Osteocyte (in vitro differentiated cells): Measurements from ENCODE around the gene TKFC. TPM values are rescaled to one million over a fixed set of nuclear protein-coding genes. Genes with fewer than 3 reads are reported as not detected.
"Not testable (repeated sequence)": the region's sequence is repeated elsewhere in the genome, so short reads cannot be mapped to it uniquely, and the experiment has no call there.

Source experiments
- DNase-seq: peaks from one replicate; pipeline ENCODE4 v3.0.0; 2021; ENCODE audit warnings: mixed read lengths; ENCODE audit not compliant: unreplicated experiment; ENCODE audit errors: extremely low spot score
- H3K27ac Mint-ChIP-seq: one replicate; pipeline ENCODE4 v1.8.0; 2021; ENCODE audit warnings: mild to moderate bottlenecking, mixed read lengths; ENCODE audit not compliant: unreplicated experiment
- H3K27me3 Mint-ChIP-seq: one replicate; pipeline ENCODE4 v1.8.0; 2021; ENCODE audit warnings: mixed read lengths; ENCODE audit not compliant: unreplicated experiment
- H3K36me3 Mint-ChIP-seq: one replicate; pipeline ENCODE4 v1.8.0; 2021; ENCODE audit warnings: mixed read lengths; ENCODE audit not compliant: unreplicated experiment
- H3K4me1 Mint-ChIP-seq: one replicate; pipeline ENCODE4 v1.8.0; 2021; ENCODE audit warnings: mixed read lengths; ENCODE audit not compliant: unreplicated experiment
- H3K4me3 Mint-ChIP-seq: one replicate; pipeline ENCODE4 v1.8.0; 2021; ENCODE audit warnings: mild to moderate bottlenecking, moderate library complexity, mixed read lengths; ENCODE audit not compliant: unreplicated experiment
- H3K9me3 Mint-ChIP-seq: one replicate; pipeline ENCODE4 v1.8.0; 2021; ENCODE audit warnings: mixed read lengths; ENCODE audit not compliant: unreplicated experiment
- total RNA-seq: library from RNA; stranded (reverse); gene quantifications from 2 replicates; pipeline ENCODE4 v1.2.1, GENCODE V29; 2021
- TF ChIP-seq, protein P1 (sequence below): fragments of 200-600 bp; sonication (generic); IDR thresholded peaks from 2 replicates; pipeline ENCODE4 v1.5.0; 2021; ENCODE audit warnings: antibody characterized with exemption, mild to moderate bottlenecking, moderate library complexity

Gene TKFC
- total RNA-seq, 1 donor from 2014 or later, result 41.7 TPM

DNA sequence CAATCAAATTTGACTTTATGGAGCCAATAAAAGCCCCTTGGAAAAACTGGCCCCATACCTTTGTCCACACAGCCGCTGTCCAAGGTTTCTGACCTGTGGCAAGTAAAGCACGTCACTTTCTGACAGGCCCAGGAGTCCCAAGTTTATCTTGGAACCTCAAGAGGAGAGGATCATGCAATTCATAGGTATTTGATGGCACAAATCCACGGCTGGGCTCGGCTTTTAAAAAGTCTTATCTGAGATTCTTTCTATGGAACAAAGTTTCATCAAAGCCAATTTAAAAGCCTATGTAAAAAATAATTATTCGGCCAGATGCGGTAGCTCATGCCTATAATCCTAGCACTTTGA, 42.7 kb downstream of the TKFC start:
- no peak for DNase-seq
- no peaks in the 10 kb centered on the region for H3K9me3 Mint-ChIP-seq
- no peak overlapping the region for H3K4me3 Mint-ChIP-seq
- H3K36me3 Mint-ChIP-seq, result peaks cover 11% of the 10 kb centered on the region
- TF ChIP-seq, protein P1, sequence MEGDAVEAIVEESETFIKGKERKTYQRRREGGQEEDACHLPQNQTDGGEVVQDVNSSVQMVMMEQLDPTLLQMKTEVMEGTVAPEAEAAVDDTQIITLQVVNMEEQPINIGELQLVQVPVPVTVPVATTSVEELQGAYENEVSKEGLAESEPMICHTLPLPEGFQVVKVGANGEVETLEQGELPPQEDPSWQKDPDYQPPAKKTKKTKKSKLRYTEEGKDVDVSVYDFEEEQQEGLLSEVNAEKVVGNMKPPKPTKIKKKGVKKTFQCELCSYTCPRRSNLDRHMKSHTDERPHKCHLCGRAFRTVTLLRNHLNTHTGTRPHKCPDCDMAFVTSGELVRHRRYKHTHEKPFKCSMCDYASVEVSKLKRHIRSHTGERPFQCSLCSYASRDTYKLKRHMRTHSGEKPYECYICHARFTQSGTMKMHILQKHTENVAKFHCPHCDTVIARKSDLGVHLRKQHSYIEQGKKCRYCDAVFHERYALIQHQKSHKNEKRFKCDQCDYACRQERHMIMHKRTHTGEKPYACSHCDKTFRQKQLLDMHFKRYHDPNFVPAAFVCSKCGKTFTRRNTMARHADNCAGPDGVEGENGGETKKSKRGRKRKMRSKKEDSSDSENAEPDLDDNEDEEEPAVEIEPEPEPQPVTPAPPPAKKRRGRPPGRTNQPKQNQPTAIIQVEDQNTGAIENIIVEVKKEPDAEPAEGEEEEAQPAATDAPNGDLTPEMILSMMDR, result no peak
- H3K27ac Mint-ChIP-seq, result no peak overlapping the region
- H3K27me3 Mint-ChIP-seq, result no peaks in the 10 kb centered on the region
- H3K4me1 Mint-ChIP-seq, result peaks cover 22% of the 10 kb centered on the region

DNA sequence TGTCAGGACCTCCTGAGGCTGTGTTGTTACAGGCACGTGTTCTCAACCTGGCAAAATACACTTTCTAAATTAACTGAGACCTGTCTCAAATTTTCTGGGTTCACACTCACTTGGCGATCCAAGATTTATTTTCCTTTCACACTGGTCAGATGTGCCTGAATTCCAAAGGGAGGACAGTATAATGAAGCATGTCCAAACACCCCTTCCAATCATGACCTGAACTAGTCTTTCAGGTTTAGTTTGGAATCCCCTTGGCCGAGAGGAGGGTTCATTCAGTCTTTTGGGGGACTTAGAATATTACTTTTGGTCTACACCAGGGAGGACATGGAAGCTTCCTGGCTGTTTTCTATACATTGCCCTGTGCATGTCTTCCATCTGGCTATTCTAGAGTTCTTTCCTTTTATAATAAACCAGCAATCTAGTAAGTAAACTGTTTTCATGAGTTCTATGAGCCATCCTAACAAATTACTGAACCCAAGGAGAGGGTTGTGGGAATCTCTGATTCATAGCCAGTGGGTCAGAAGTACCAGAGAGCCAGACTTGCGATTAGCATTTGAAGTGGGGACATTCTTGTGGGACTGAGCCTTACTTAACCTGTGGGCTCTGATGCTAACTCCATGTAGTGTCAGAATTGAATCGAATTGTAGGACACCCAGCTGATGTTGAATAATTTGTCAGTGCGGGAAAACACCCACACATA, 44.6 kb downstream of the TKFC start:
- H3K27me3 Mint-ChIP-seq, result no peaks in the 10 kb centered on the region
- no peak overlapping the region for H3K4me3 Mint-ChIP-seq
- no peaks in the 10 kb centered on the region for H3K9me3 Mint-ChIP-seq
- TF ChIP-seq, protein P1, result no peak
- DNase-seq, result no peak
- peaks cover 7% of the 10 kb centered on the region for H3K36me3 Mint-ChIP-seq
- peaks cover 22% of the 10 kb centered on the region for H3K4me1 Mint-ChIP-seq
- peak overlapping the region; percentile 91 for H3K27ac Mint-ChIP-seq

DNA sequence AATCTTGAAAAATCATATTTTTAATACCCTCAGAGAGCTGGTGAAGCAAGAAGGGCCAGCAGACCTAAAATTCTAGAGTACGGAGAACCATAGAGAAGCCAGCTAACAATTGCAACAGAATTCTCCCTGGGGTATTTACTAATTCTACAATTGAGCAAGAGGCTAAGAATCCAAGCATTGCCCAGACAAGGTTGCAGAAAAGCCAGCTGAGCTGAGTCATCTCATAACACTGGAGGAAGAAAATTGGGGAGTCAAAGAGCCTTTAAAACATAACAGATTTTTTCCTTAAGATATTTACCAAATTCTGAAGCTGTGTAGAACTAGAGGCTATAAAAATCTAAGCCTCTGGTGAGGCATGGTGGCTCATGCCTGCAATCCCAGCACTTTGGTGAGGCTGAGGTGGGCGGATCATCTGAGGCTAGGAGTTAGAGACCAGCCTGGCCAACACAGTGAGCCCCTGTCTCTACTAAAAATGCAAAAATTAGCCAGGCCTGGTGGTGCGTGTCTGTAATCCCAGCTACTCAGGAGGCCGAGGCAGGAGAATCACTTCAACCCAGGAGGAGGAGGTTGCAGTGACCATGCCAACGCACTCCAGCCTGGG, 45.8 kb downstream of the TKFC start:
- no peak for DNase-seq
- Mint-ChIP-seq H3K4me1 (peaks cover 22% of the 10 kb centered on the region), H3K4me3 (no peak overlapping the region), H3K36me3 (peaks cover 6% of the 10 kb centered on the region), H3K27me3 (no peaks in the 10 kb centered on the region), H3K27ac (peak overlapping the region; percentile 91), H3K9me3 (no peaks in the 10 kb centered on the region)
- TF ChIP-seq, protein P1, result no peak

DNA sequence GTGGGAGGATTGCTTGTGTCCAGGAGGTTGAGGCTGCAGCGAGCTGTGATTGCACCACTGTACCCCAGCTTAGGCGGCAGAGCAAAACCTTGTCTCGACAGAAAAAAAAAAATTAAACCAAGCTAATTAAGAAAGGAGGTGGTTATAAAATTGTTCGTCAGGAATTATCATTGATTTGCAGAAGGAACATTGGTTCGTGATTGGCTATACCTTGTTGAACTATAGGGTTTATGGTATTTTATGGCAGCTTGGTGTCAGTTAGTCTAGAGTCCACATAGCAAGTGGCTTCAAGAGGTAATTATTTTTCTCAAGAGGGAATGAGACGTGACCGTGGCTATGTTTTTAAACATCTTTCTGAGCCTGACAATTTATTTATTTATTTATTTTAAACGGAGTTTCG, 47.9 kb downstream of the TKFC start:
- TF ChIP-seq, protein P1, result no peak

DNA sequence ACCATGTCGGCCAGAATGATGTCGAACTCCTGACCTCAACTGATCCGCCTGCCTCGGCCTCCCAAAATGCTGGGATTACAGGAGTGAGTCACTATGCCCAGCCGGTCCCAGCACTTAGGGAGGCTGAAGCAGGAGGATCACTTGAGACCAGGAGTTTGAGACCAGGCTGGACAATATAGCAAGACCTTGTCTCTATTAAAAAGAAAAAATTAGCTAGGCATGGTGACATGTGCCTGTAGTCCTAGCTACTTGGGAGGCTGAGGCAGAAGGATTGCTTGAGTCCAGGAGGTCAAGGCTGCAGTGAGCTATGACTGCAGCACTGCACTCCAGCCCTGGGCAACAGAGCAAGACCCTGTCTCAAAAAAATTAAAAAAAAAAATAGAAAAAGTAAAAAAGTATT, 50.8 kb downstream of the TKFC start:
- not testable (repeated sequence) for H3K27ac Mint-ChIP-seq, H3K4me3 Mint-ChIP-seq, H3K27me3 Mint-ChIP-seq, DNase-seq, H3K36me3 Mint-ChIP-seq, H3K9me3 Mint-ChIP-seq
- peaks cover 17% of the 10 kb centered on the region for H3K4me1 Mint-ChIP-seq

More for the DNA sequence above, 47.9 kb downstream of the TKFC start:
- no peak for DNase-seq
- Mint-ChIP-seq H3K9me3 (no peaks in the 10 kb centered on the region), H3K36me3 (peaks cover 4% of the 10 kb centered on the region), H3K27ac (no peak overlapping the region), H3K4me3 (no peak overlapping the region), H3K4me1 (peaks cover 29% of the 10 kb centered on the region), H3K27me3 (no peaks in the 10 kb centered on the region)
